IMR-90 (cell line): ENCODE data around the gene NR6A1. TPM values are rescaled to one million over a fixed set of nuclear protein-coding genes. Genes with fewer than 3 reads are reported as not detected.

Experiments
- ATAC-seq: fragments of 200-7000 bp; cut with Tn5 transposase; 2 replicates; pipeline ENCODE4 v1.9.1; 2020; ENCODE audit warnings: low read depth, mild to moderate bottlenecking, moderate library complexity
- BruUV-seq: library from RNA; stranded (reverse); fragments of 400-500 nt; replicated peaks from 2 replicates; lab custom pipeline; 2021; lab: Mats Ljungman, UMichigan
- CTCF ChIA-PET: fragments of 300-600 bp; formaldehyde crosslinking; extraction: SDS; loops from one replicate; lab custom pipeline; 2021; ENCODE audit warnings: antibody characterized with exemption; lab: Yijun Ruan, JAX
- POLR2A ChIA-PET: fragments of 300-600 bp; sonication (Branson Sonifier 250); formaldehyde crosslinking; loops from one replicate; lab custom pipeline; 2022; ENCODE audit warnings: antibody characterized with exemption; ENCODE audit not compliant: unreplicated experiment; lab: Charles Lee
- DNase-seq: peaks from one replicate; pipeline ENCODE4 v3.0.0; 2013
- H2AFZ ChIP-seq: replicated peaks from 2 replicates; pipeline ENCODE3; 2013; ENCODE audit warnings: low read length, mild to moderate bottlenecking; ENCODE audit not compliant: poor library complexity
- H2AK5ac ChIP-seq: 2 replicates; pipeline ENCODE4 v1.6.1; 2013; ENCODE audit warnings: low read depth, low read length, inconsistent platforms
- H2AK9ac ChIP-seq: replicated peaks from 2 replicates; pipeline ENCODE3; 2013; ENCODE audit warnings: mild to moderate bottlenecking, low read depth, low read length, moderate library complexity; ENCODE audit not compliant: poor library complexity
- H2BK120ac ChIP-seq: 2 replicates; pipeline ENCODE4 v1.6.1; 2013; ENCODE audit warnings: low read depth, low read length, inconsistent platforms
- H2BK15ac ChIP-seq: 3 replicates; pipeline ENCODE4 v1.6.1; 2013; ENCODE audit warnings: low read depth, low read length, inconsistent platforms
- H2BK20ac ChIP-seq: 2 replicates; pipeline ENCODE4 v1.6.1; 2013; ENCODE audit warnings: low read depth, mild to moderate bottlenecking, inconsistent platforms, low read length, moderate library complexity
- H2BK5ac ChIP-seq: 2 replicates; pipeline ENCODE4 v1.6.1; 2013; ENCODE audit warnings: mild to moderate bottlenecking, low read depth, low read length, inconsistent platforms; ENCODE audit not compliant: poor library complexity, severe bottlenecking
- H3K14ac ChIP-seq: replicated peaks from 2 replicates; pipeline ENCODE4 v1.6.1; 2013; ENCODE audit warnings: low read depth, low read length, inconsistent platforms
- H3K18ac ChIP-seq: 2 replicates; pipeline ENCODE4 v1.6.1; 2013; ENCODE audit warnings: low read depth, low read length, control low read depth
- H3K23ac ChIP-seq: 2 replicates; pipeline ENCODE4 v1.6.1; 2013; ENCODE audit warnings: low read depth, low read length, inconsistent platforms
- H3K27ac ChIP-seq: 2 replicates; pipeline ENCODE4 v1.5.1; 2013; ENCODE audit warnings: mild to moderate bottlenecking, control low read depth, low read length; ENCODE audit not compliant: insufficient read depth
- H3K27me3 ChIP-seq: 2 replicates; pipeline ENCODE4 v1.6.1; 2013; ENCODE audit warnings: low read length; ENCODE audit not compliant: control insufficient read depth, insufficient read depth
- H3K36me3 ChIP-seq: 2 replicates; pipeline ENCODE4 v1.6.1; 2013; ENCODE audit warnings: low read length, mixed read lengths; ENCODE audit not compliant: control insufficient read depth, insufficient read depth
- H3K4ac ChIP-seq: 2 replicates; pipeline ENCODE4 v1.6.1; 2013; ENCODE audit warnings: low read depth, low read length, inconsistent platforms
- H3K4me1 ChIP-seq: 2 replicates; pipeline ENCODE4 v1.6.1; 2013; ENCODE audit warnings: low read length, mixed read lengths; ENCODE audit not compliant: control insufficient read depth, insufficient read depth
- H3K4me2 ChIP-seq: 2 replicates; pipeline ENCODE4 v1.6.1; 2013; ENCODE audit warnings: low read depth, mild to moderate bottlenecking, control low read depth, low read length, moderate library complexity
- H3K4me3 ChIP-seq: 2 replicates; pipeline ENCODE4 v1.5.1; 2013; ENCODE audit warnings: low read depth, mild to moderate bottlenecking, control low read depth, low read length, moderate library complexity; ENCODE audit not compliant: insufficient read depth
- H3K56ac ChIP-seq: 2 replicates; pipeline ENCODE4 v1.6.1; 2013; ENCODE audit warnings: low read length, inconsistent platforms; ENCODE audit not compliant: insufficient read depth; ENCODE audit errors: extremely low read depth
- H3K79me1 ChIP-seq, 2 experiments: 2 replicates each; pipeline ENCODE4 v1.6.1; 2013; ENCODE audit warnings: low read length in 2 of 2, inconsistent platforms in 1 of 2, low read depth in 1 of 2
- H3K9ac ChIP-seq: 2 replicates; pipeline ENCODE4 v1.6.1; 2013; ENCODE audit warnings: low read depth, low read length, control low read depth
- H3K9me1 ChIP-seq: 2 replicates; pipeline ENCODE4 v1.6.1; 2013; ENCODE audit warnings: low read length, inconsistent platforms; ENCODE audit not compliant: insufficient read depth
- H3K9me3 ChIP-seq: 2 replicates; pipeline ENCODE4 v1.6.1; 2013; ENCODE audit warnings: low read length; ENCODE audit not compliant: control insufficient read depth, insufficient read depth
- H4K20me1 ChIP-seq: 2 replicates; pipeline ENCODE4 v1.6.1; 2013; ENCODE audit warnings: low read length, inconsistent platforms; ENCODE audit not compliant: insufficient read depth
- H4K5ac ChIP-seq: 2 replicates; pipeline ENCODE4 v1.6.1; 2013; ENCODE audit warnings: mild to moderate bottlenecking, low read depth, low read length, control low read depth
- H4K8ac ChIP-seq, 2 experiments: 2 replicates each; pipeline ENCODE4 v1.6.1; 2013; ENCODE audit warnings: low read depth in 2 of 2, low read length in 2 of 2, control low read depth in 1 of 2, inconsistent platforms in 1 of 2
- H4K91ac ChIP-seq: 2 replicates; pipeline ENCODE4 v1.6.1; 2013; ENCODE audit warnings: low read depth, low read length, inconsistent platforms; ENCODE audit not compliant: insufficient read depth
- CEBPB ChIP-seq: IDR thresholded peaks from 2 replicates; pipeline ENCODE4 v1.6.1; 2012; ENCODE audit warnings: low read depth, low read length, improper control_type of control experiment
- MAFK ChIP-seq: IDR thresholded peaks from 2 replicates; pipeline ENCODE4 v1.6.1; 2012; ENCODE audit warnings: low read depth, low read length, improper control_type of control experiment
- POLR2A ChIP-seq: IDR thresholded peaks from 2 replicates; pipeline ENCODE4 v1.6.1; 2012; ENCODE audit warnings: mild to moderate bottlenecking, low read depth, low read length
- SMC3 ChIP-seq: fragments of 150-350 bp; IDR thresholded peaks from 2 replicates; pipeline ENCODE4 v1.6.1; 2016; ENCODE audit warnings: low read depth, mild to moderate bottlenecking, antibody characterized with exemption, low read length, moderate library complexity
- WGBS, 2 experiments: methylation state at CpG; one replicate each; pipeline versions ENCODE4 v1.1.5 to v1.1.7; 2013; ENCODE audit warnings: missing lambda C conversion rate in 2 of 2; ENCODE audit not compliant: insufficient read length in 1 of 2; ENCODE audit errors: extremely low coverage in 2 of 2; 5-methylcytosine and 5-hydroxymethylcytosine counted together
- dilution Hi-C: fragments of 300-500 bp; cut with HindIII; formaldehyde crosslinking; loops from one replicate; pipeline ENCODE4 v1.14.3; 2018; ENCODE audit warnings: low sequenced_read_pairs; ENCODE audit not compliant: unreplicated experiment
- in situ Hi-C: fragments of 300-500 bp; cut with MboI; formaldehyde crosslinking; loops from 3 replicates; pipeline ENCODE4 v1.14.3; 2019; ENCODE audit warnings: low sequenced_read_pairs, inconsistent platforms, mixed read lengths
- intact Hi-C: fragments of 100-400 bp; cut with micrococcal nuclease; formaldehyde crosslinking; loops from 2 replicates; pipeline ENCODE4 v1.10.0; 2022
- polyA plus RNA-seq, 3 experiments: library from polyadenylated mRNA; depleted of rRNA; stranded (reverse); fragments of >200 nt; gene quantifications; 2 replicates each; pipeline ENCODE4 v1.2.3, GENCODE V29; 2012; ENCODE audit warnings: low replicate concordance in 1 of 3
- total RNA-seq: library from RNA; depleted of rRNA; stranded (reverse); fragments of >200 nt; gene quantifications from 2 replicates; pipeline ENCODE4 v1.2.3, GENCODE V29; 2012
- TF ChIP-seq, protein P1 (sequence below): fragments of 150-350 bp; IDR thresholded peaks from 2 replicates; pipeline ENCODE4 v1.6.1; 2017; ENCODE audit warnings: mild to moderate bottlenecking, antibody characterized with exemption, low read length, low read depth

Gene NR6A1
- total and polyA plus RNA-seq, 2 of the 4 experiments (the other 2 are of a cell fraction): 0.14 to 0.36 TPM

DNA sequence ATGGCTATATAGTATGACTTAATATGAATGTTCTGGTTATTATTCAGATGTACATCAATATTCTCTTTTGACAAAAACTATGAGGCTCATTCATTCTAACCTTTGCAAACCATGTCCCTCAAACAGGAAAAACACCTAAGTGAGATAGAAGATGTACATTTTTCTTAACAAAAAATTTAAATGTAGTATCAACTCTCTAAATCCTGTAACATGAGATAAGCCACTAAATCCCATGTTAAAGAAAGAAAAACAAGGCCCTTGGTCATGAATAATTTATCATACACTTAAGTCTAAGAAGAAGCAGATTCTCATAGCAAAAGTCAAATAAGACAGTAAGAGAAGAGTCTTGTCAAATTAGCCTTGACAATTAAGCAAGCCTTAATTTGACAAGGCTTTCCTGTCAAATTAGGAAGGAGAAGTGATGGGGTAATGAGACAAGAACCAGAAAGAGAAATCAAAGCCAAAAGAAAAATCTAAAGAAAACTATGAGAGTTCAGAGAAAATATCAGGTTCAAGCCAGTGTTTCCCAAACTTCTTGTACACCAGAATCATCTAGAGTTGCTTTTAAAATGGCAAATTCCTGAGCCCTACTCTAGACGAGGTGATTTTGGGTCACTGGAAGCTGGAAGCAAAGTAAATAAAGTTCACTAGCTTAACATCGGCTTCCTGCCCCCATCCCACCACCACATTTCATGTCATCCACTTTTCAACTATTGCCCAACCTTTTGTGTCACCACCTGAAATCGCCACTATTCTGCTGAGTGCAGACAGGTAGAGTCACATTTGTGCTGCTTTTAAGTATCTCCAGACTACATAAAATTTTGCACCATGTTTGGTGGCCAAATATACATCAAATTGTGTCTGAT lies 76.5 kb downstream of the NR6A1 start:
- no peaks in the 10 kb centered on the region for H3K27me3 ChIP-seq
- H3K4ac ChIP-seq: peak overlapping the region; percentile 85
- H3K23ac ChIP-seq: peak overlapping the region; percentile 79
- H3K4me1 ChIP-seq: peaks cover 30% of the 10 kb centered on the region
- H3K14ac ChIP-seq: peak overlapping the region; percentile 69
- peak overlapping the region; percentile 97 for H2BK5ac ChIP-seq
- peak overlapping the region; percentile 84 for H2AK9ac ChIP-seq
- H2AFZ ChIP-seq: peak overlapping the region; percentile 55
- peaks cover 2% of the 10 kb centered on the region; the same call in 1 of the 2 replicates for H3K36me3 ChIP-seq
- H3K56ac ChIP-seq: peak overlapping the region; percentile 48; the same call in 1 of the 2 replicates
- peak overlapping the region; percentile 89 for H2BK120ac ChIP-seq
- H3K4me3 ChIP-seq: no peak overlapping the region
- H2AK5ac ChIP-seq: peak overlapping the region; percentile 99
- peak overlapping the region; percentile 75 for H2BK20ac ChIP-seq
- in situ Hi-C loops: no loop called here
- H3K18ac ChIP-seq: peak overlapping the region; percentile 95
- ChIA-PET POLR2A (no interaction called here), CTCF (interaction anchor here (1.3 kb wide), 1 partner anchor 37 kb away, joined by 3 read pairs; no protein-coding TSS in a partner anchor)
- peak overlapping the region; percentile 42; the same call in 1 of the 2 replicates for H3K27ac ChIP-seq
- H4K20me1 ChIP-seq: no peaks in the 10 kb centered on the region
- intact Hi-C loops: no loop called here
- H3K9me1 ChIP-seq: peaks cover 16% of the 10 kb centered on the region
- H3K9ac ChIP-seq: no peak overlapping the region
- peak overlapping the region; percentile 92; the same call in 1 of the 2 replicates for H4K5ac ChIP-seq
- peaks cover 22 to 51% of the 10 kb centered on the region in 2 experiments for H3K79me1 ChIP-seq
- no TSS peak for BruUV-seq
- dilution Hi-C loops: no loop called here
- DNase-seq: no peak
- peak overlapping the region; percentile 98 for H2BK15ac ChIP-seq
- peak overlapping the region; percentile 51; the same call in 1 of the 2 replicates for H3K4me2 ChIP-seq
- peak overlapping the region; percentile 90 for H4K91ac ChIP-seq
- peak overlapping the region; percentile 25 to 94; a peak in 3 of 4 replicates for H4K8ac ChIP-seq
- no peak for ATAC-seq
- H3K9me3 ChIP-seq: no peaks in the 10 kb centered on the region
- no peak for TF ChIP-seq MAFK
- TF ChIP-seq CEBPB: peak; percentile 68
- TF ChIP-seq, protein P1, sequence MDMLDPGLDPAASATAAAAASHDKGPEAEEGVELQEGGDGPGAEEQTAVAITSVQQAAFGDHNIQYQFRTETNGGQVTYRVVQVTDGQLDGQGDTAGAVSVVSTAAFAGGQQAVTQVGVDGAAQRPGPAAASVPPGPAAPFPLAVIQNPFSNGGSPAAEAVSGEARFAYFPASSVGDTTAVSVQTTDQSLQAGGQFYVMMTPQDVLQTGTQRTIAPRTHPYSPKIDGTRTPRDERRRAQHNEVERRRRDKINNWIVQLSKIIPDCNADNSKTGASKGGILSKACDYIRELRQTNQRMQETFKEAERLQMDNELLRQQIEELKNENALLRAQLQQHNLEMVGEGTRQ: no peak
- TF ChIP-seq POLR2A: no peak
- TF ChIP-seq SMC3: no peak
- no CpG with 5 or more reads among the region's 3 CpGs for WGBS, 2 experiments
